ENCODE results near the gene SPINK8. TPM values are rescaled to one million over a fixed set of nuclear protein-coding genes. Genes with fewer than 3 reads are reported as not detected.

Gene SPINK8
- total RNA-seq, 1 experiment from 2014 or later, result not detected

DNA sequence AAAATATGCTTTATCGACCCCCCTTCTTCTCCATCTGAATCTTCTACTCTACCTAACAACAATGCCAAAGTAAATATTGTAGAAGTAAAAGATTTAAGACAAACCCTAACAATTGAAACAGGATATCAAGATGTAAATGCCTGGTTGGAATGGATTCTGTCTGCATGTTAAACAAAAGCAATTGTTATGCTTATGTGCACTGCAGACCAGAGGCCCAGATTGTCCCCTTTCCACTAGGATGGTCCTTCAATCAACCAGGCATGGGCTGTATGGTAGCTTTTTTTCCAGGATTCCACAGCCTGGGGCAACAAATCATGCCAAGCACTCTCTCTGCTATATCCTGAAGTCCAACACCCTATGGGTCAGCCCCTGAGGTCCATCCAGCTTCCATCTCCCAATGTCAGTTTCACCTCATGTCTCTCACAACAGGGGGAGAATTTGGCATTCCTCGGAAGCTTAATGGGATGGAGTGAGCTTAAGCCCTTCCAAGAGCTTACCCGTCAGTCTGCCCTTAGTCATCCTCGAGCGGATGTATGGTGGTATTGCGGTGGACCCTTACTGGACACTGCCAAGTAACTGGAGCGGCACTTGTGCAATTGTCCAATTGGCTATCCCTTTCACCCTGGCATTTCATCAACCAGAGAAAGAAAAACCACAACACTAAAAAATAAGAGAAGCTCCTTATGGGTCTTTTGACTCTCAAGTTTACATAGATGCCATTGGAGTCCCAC, 56.4 kb downstream of the SPINK8 start:
- no TSS peak for BruUV-seq (replicated peaks)
- Histone ChIP-seq H2AFZ (ENCODE audit: low read length) (no peak overlapping the region), H3K27me3 (ENCODE audit: low read length) (no peaks in the 10 kb centered on the region), H3K9ac (ENCODE audit: low read length) (no peak overlapping the region), H3F3A (ENCODE audit: low read length, unreplicated experiment) (no peaks in the 10 kb centered on the region), H3K9me3 (ENCODE audit: low read length) (no peaks in the 10 kb centered on the region), H3K4me2 (ENCODE audit: low read length) (no peak overlapping the region), H3K36me3 (ENCODE audit: low read depth, low read length) (no peaks in the 10 kb centered on the region), H4K20me1 (ENCODE audit: low read length) (no peaks in the 10 kb centered on the region), H3K79me2 (ENCODE audit: low read length) (no peaks in the 10 kb centered on the region), H3K4me1 (ENCODE audit: insufficient read depth, low read length) (peaks cover 13% of the 10 kb centered on the region), H3K4me3 (ENCODE audit: low read length) (no peak overlapping the region), H3K9me2 (replicated peaks; ENCODE audit: low read length) (no peaks in the 10 kb centered on the region), H3K27ac (ENCODE audit: low read length) (no peak overlapping the region)
- POLR2A ChIA-PET (ENCODE audit: unreplicated experiment), result no interaction called here
- intact Hi-C loops (cut with micrococcal nuclease), result no loop called here
- ATAC-seq (no peak), DNase-seq (no peak)
- CTCF ChIA-PET, result interaction anchor here (1.5 kb wide), 1 partner anchor 159 kb away, joined by 7 read pairs; no protein-coding TSS in a partner anchor
- TF ChIP-seq EZH2phosphoT487 (IDR thresholded peaks at IDR 0.05; ENCODE audit: borderline replicate concordance, low read length) (no peak), EZH2 (IDR thresholded peaks at IDR 0.05; ENCODE audit: low read length, unreplicated experiment) (no peak)
- TF ChIP-seq, protein P1, sequence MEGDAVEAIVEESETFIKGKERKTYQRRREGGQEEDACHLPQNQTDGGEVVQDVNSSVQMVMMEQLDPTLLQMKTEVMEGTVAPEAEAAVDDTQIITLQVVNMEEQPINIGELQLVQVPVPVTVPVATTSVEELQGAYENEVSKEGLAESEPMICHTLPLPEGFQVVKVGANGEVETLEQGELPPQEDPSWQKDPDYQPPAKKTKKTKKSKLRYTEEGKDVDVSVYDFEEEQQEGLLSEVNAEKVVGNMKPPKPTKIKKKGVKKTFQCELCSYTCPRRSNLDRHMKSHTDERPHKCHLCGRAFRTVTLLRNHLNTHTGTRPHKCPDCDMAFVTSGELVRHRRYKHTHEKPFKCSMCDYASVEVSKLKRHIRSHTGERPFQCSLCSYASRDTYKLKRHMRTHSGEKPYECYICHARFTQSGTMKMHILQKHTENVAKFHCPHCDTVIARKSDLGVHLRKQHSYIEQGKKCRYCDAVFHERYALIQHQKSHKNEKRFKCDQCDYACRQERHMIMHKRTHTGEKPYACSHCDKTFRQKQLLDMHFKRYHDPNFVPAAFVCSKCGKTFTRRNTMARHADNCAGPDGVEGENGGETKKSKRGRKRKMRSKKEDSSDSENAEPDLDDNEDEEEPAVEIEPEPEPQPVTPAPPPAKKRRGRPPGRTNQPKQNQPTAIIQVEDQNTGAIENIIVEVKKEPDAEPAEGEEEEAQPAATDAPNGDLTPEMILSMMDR (conservative IDR thresholded peaks at IDR 0.05; ENCODE audit: low read depth, low read length), result no peak

DNA sequence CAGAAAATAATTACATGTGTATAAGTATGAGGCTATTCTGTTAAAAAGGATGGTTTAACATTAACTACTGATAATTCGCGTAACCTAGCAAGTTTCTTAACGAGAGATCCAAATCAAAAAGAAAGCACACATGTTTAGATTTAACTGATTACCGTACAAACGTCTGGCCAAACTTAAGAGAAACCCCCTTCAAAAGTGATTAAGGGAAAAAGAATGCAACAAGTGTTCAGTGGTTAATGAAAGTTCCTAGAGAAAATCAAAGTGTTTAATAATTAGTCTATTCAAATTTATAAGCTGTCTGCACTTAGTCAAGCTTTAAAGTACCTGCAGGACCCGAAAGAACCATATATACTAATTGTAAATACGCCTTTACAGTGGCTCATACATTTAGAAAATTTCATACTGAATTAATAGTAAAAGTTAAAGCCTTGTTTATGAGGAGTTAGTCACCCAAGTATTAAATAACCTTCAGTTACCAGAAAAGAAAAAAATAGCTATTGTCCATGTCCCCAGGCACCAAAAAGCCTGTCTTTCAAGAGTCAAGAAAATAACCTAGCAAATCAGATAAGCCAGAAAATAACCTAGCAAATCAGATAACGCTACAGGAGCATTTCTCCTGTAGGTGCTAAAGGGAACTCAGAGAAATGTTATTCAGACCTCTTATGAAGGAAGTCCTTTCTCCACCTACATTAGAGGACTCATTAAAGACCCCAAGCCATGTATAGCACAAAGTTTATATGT, 58.0 kb downstream of the SPINK8 start:
- TF ChIP-seq, protein P1 (conservative IDR thresholded peaks at IDR 0.05; ENCODE audit: low read depth, low read length), result no peak
- H3K4me2 ChIP-seq (ENCODE audit: low read length), result peak overlapping the region; percentile 72
- CTCF ChIA-PET, result interaction anchor here (0.6 to 1.6 kb wide), 3 partner anchors 125 to 233 kb away, joined by 3 to 44 read pairs (median 13); no protein-coding TSS in a partner anchor
- no peaks in the 10 kb centered on the region for H3K9me2 ChIP-seq (replicated peaks; ENCODE audit: low read length)
- no TSS peak for BruUV-seq (replicated peaks)
- ATAC-seq (peak; percentile 63), DNase-seq (peak; percentile 56)
- no peaks in the 10 kb centered on the region for H3F3A ChIP-seq (ENCODE audit: low read length, unreplicated experiment)
- intact Hi-C loops (cut with micrococcal nuclease), result no loop called here
- no peaks in the 10 kb centered on the region for H3K79me2 ChIP-seq (ENCODE audit: low read length)
- H3K4me3 ChIP-seq (ENCODE audit: low read length), result peak overlapping the region; percentile 2; the same call in 1 of the 2 replicates
- peaks cover 13% of the 10 kb centered on the region for H3K4me1 ChIP-seq (ENCODE audit: insufficient read depth, low read length)
- no peak overlapping the region for H2AFZ ChIP-seq (ENCODE audit: low read length)
- no peaks in the 10 kb centered on the region for H3K9me3 ChIP-seq (ENCODE audit: low read length)
- no peaks in the 10 kb centered on the region for H3K27me3 ChIP-seq (ENCODE audit: low read length)
- H4K20me1 ChIP-seq (ENCODE audit: low read length), result no peaks in the 10 kb centered on the region
- no peak overlapping the region for H3K9ac ChIP-seq (ENCODE audit: low read length)
- POLR2A ChIA-PET (ENCODE audit: unreplicated experiment), result interaction anchor here (0.7 kb wide), 1 partner anchor 70 kb away, joined by 6 read pairs; no protein-coding TSS in a partner anchor
- no peaks in the 10 kb centered on the region for H3K36me3 ChIP-seq (ENCODE audit: low read depth, low read length)
- no peak overlapping the region for H3K27ac ChIP-seq (ENCODE audit: low read length)
